K562 treated with DMSO at 1 percent for 48 hours (cell line): ENCODE measurements around the gene EIF2B4. TPM values are rescaled to one million over a fixed set of nuclear protein-coding genes. Genes with fewer than 3 reads are reported as not detected.

ENCODE experiments used
- total RNA-seq: library from RNA; unstranded; fragments of 300-600 nt; gene quantifications from 2 replicates; pipeline ENCODE4 v1.2.3, GENCODE V29; 2022; ENCODE audit warnings: low replicate concordance; ENCODE audit errors: extremely low read depth

EIF2B4 gene
- total RNA-seq: not detected in 2 replicates

DNA sequence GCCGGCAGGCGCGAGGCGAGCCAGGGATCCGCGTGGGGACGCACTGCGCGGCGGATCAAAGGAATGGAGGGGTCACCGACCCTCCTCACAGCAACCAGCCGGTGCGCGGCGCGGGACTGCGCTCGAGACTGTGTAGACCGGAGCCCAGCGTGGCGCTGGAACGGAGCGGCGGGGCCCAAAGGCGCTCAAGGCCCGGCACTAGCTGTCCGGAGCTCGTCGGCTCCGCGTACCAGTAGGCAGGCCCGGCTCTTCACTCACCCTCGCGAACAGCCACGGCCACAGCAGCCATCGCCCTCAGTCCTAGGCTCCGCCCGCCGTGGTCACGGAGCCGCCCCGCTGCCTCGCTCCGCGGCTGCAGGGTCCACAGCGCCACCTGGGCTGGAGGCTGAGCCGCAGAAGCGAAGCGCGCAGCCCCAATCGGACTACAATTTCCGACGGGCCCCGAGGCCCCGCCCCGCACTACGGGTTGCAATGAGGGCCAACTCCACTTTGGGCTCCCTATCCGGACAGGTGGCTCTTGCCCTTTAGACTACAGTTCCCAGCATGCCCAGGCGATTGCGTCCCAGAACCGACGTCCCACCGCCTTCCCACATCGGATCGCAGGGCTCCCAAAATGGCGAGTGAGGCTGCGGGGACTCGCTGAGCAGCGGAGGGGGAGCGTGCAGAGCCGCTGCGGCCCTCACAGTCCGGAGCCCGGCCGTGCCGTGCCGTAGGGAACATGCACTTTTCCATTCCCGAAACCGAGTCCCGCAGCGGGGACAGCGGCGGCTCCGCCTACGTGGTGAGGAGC lies at the start of gene EIF2B4, which contains the start of gene SNX17:
Gene EIF2B4 (minus strand): TSS at position 313 of the 790 bp plus-strand sequence. CDS start 24 bp downstream, at position 289.
Gene SNX17 (plus strand): TSS at position 591 of the 790 bp plus-strand sequence. CDS start 128 bp downstream, at position 719.

DNA sequence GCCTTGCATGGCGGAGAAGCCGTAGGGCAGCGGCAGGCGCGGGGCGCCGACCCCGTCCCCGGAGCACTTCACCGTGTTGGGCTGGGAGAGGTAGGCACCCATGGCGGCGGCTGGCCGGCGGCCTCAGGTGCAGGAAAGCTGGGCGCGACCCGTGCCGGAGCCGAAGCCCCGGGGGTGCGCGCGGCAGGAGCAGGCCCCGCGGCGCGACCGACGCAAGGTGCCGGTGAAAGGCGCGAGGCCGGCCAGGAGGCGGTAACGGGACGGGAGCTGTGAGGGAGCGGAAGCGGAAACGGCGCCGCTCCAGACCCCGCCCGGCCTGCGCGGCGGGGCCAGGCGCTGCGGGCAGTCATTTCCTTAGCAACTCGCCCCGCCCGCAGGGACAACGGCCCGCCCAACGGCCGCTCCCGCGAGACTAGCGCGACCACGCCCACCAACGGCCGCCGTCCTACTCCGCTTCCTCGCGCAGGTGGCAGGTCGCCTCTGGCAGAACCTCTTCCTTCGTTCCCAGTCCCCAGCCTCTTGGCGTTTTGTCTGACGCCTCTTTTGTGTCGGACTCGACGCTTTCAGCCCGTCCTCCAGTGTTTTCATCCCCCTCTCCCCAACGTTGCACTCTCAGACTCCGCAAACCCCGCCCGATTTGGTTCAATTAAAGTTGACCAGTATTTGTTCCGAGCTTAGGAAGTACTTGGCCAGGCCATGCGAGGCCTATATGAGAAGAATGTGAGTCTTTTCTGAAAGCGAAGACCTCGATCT lies 39.4 kb upstream of the EIF2B4 start, which contains the start of gene PPM1G:
Gene PPM1G (minus strand): TSS at position 271 of the 753 bp plus-strand sequence. CDS start 169 bp downstream, at position 102.

DNA sequence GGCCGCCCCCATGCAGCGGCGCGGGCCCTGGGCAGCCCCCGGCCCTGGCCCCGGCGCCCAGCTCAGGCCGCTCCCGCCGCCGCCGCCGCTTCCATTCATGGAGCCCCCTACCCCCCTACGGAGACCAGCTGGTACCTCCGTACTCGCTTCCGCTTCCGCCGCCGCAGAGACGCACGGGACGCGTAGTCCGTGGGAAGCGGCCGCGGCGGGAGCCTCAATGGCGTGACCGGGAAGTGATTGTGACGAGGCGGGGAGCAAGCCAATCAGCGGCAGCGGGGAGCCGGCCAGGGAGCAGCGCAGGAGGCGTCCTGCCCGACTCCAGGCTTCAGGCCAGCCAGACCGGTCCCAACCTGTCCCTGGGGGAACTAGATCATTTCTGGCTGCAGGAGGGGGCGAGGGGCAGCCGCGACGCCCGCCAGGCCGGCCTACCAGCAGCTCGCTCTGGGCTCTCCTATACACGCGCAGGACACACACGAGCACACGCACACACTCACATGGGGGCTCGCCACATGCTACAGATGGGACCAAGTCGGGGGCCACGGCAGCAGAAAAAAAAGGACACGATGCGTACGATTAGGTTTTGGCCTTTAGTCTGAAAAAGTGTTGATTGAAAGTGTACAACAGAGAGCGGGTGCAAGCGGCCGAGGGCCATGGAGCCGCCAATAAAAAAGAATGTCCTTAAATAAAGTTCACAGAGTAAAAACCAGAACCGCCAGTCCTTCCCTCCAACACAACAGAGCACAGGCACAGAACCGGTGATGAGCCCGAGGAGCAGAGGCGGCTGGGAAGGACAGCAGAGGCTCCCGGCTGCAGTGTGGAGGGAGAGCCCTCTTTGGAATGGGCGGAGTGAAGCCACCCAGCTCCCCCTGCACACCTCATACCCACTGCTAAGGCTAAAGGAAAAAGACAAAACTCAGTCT lies 10.7 kb upstream of the EIF2B4 start, which contains the start of gene ZNF513:
Gene ZNF513 (minus strand): TSS at position 109 of the 920 bp plus-strand sequence. CDS start 208 bp downstream, outside the sequence.

DNA sequence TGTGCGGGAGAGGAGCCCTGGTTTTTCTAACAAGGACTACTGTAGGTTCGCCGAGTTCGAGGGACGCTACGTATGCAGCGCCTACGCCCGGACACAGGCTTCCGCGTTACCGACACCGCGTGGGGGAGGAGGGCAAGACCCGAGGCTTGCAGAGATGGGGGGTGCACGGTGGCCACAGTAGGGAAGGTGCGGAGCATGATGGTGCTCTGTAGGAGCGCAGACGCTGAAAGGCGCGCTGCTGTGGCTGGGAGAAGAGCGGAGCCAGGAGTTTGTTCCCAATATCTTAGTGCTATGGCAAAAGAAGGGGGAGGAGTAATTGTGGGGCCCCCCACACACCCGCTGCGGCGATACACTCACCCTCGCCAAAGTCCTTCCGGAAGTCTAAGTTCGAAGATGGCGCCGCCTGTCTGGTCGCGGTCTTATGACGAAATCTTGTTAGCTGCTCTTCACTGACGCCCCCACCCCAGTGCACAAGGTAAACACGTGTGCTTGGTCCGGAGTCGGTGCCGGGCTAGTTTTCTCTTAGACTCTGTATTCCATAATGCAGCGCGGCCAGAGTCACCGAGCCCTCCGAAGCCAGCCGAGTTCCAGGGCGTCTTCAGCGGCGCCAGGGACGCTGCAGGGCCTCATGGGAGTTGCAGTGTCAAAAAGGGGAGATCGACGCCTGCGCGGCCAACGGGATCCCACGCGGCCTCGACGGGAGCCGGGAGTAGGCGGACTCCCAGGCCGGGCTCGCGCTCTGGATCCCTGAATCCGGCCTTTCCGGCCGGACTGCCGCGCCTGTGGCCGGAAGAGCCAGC lies 13.6 kb downstream of the EIF2B4 start, which contains the start of gene GTF3C2:
Gene GTF3C2 (minus strand): TSS at position 383 of the 800 bp plus-strand sequence. CDS start 13,210 bp downstream, outside the sequence.

DNA sequence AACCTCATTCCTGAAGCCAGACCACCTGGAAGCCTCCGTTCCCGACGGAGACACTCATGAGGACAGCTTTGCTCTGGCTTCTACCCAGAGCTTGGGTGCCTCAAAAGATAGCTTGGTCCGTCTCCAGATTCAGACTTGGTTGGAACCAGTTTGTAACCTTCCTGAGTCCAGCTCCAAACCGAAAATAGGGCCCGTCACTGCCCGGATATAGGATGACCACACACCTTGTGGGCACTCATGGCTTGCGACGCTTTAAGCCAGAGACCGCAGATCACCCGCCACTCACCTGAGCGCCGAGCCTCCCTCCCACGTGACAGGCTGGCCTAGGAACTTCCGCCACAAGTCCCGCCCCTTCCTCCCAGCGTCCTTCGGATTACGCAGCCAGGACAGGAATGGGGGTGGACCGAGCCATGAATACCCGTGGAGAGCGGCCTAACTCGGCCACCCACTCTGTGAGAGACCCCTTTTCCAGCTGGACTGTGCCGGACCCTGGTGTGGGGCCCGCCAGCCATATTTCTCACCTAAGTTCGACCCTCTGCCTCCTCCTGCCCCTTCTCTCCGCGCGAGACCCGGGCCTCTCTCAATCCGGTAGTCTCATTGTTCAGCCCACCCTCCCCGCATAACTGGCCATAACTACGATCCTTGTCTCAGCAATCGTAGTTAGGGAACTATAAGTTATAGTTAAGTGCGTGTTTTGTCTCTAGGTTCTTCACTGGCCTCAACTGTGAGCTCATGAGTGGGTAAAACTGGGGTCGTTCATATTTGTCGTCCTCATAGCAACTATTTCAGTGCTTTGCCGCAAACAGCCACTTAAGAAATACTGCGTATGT lies 47.2 kb downstream of the EIF2B4 start, which contains the start of gene MPV17:
Gene MPV17 (minus strand): TSS at position 332 of the 830 bp plus-strand sequence. CDS start 580 bp downstream, outside the sequence.

Other genes starting within 250 kb of the EIF2B4 start
- not detected in 2 replicates for gene ABHD1, start 246.5 kb downstream of the EIF2B4 start, total RNA-seq
- not detected in 2 replicates for gene PREB, start 235.7 kb downstream of the EIF2B4 start, total RNA-seq
- gene PRR30, start 230.9 kb downstream of the EIF2B4 start, total RNA-seq: not detected in 2 replicates
- gene TCF23, start 221.3 kb downstream of the EIF2B4 start, total RNA-seq: not detected in 2 replicates
- gene ATRAID, start 158.3 kb downstream of the EIF2B4 start, total RNA-seq: not detected in 2 replicates
- not detected in 2 replicates for gene SLC5A6, start 158.1 kb downstream of the EIF2B4 start, total RNA-seq
- not detected in 2 replicates for gene CAD, start 153.0 kb downstream of the EIF2B4 start, total RNA-seq
- gene SLC30A3, start 107.3 kb downstream of the EIF2B4 start, total RNA-seq: not detected in 2 replicates
- gene DNAJC5G, start 94.9 kb downstream of the EIF2B4 start, total RNA-seq: not detected in 2 replicates
- not detected in 2 replicates for gene TRIM54, start 87.9 kb downstream of the EIF2B4 start, total RNA-seq
- not detected in 2 replicates for gene UCN, start 61.9 kb downstream of the EIF2B4 start, total RNA-seq
- gene MPV17, start 47.2 kb downstream of the EIF2B4 start, total RNA-seq: not detected in 2 replicates
- not detected in 2 replicates for gene GTF3C2, start 13.6 kb downstream of the EIF2B4 start, total RNA-seq
- not detected in 2 replicates for gene SNX17, start 278 bp upstream of the EIF2B4 start, total RNA-seq
- not detected in 2 replicates for gene ZNF513, start 10.4 kb upstream of the EIF2B4 start, total RNA-seq
- gene PPM1G, start 39.3 kb upstream of the EIF2B4 start, total RNA-seq: not detected in 2 replicates
- not detected in 2 replicates for gene NRBP1, start 58.3 kb upstream of the EIF2B4 start, total RNA-seq
- gene KRTCAP3, start 72.0 kb upstream of the EIF2B4 start, total RNA-seq: not detected in 2 replicates
- not detected in 2 replicates for gene IFT172, start 119.4 kb upstream of the EIF2B4 start, total RNA-seq
- gene FNDC4, start 124.9 kb upstream of the EIF2B4 start, total RNA-seq: not detected in 2 replicates
- not detected in 2 replicates for gene GCKR, start 126.5 kb upstream of the EIF2B4 start, total RNA-seq
- not detected in 2 replicates for gene ZNF512, start 212.7 kb upstream of the EIF2B4 start, total RNA-seq